ENCODE results near the gene TMEM200A. TPM values are rescaled to one million over a fixed set of nuclear protein-coding genes. Genes with fewer than 3 reads are reported as not detected.
"Not testable (repeated sequence)": the region's sequence is repeated elsewhere in the genome, so short reads cannot be mapped to it uniquely, and the experiment has no call there.

Gene TMEM200A
- 14.3 TPM for polyA plus RNA-seq (2012; ENCODE audit: missing spikeins)

DNA sequence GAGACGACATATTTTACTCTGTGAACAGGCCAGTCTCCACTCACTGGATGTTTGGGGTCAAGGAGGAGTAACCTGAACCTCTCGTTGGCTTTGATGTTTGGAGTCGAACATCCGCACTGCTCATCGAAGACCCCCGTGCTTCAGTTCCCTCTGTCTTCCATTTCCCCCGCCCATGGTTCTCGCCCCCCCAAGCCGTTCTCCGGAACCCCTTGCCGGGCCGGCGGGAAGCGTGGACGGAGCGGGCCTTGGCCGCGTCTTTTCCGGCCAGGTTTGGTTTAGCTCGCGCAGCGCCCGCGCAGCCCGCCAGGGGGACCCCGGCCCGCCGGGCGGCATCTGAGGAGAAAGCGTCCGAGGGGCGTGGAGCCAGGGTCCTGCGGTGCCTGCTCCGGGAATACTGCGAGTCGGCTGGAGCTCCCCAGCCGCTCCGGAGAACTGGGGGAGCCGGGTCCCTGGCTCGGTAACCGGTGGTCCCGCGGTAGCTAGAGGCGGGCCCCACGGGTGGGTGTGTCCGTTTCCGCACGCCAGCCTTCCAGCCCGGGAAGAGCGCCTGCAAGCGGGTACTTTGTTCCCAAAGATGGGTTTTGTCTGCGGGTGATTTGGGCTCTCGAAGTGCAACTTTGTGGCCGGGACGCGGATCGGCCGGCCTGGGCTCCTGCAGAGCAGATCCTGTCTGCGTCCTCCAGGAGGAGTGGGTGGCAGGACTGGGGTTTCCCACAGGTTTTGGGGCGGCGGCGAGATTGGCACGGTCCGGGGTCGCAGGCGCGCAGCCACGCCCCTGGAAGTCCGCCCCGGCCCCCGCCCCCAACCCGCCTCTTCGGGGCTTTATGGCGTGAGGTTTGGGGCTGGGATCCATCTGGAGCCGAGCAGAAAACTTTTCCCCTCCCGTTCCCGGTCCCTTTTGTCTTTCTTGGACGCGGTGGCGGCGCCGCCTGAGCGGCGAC is at the start of gene TMEM200A:
Gene TMEM200A (plus strand): TSS at position 852 of the 941 bp plus-strand sequence. CDS start 74,406 bp downstream, outside the sequence.
- FAIRE-seq (peak; percentile 70), DNase-seq (ENCODE audit: insufficient read length) (peak; percentile 40)
- no peak for TF ChIP-seq POLR2A (IDR thresholded peaks at IDR 0.05; ENCODE audit: low read depth, low read length)
- no peak for TF ChIP-seq POLR2AphosphoS5 (IDR thresholded peaks at IDR 0.05; ENCODE audit: low read depth, low read length)
- no peak for TF ChIP-seq TAF1 (IDR thresholded peaks at IDR 0.05; ENCODE audit: borderline replicate concordance, low read depth, low read length)

DNA sequence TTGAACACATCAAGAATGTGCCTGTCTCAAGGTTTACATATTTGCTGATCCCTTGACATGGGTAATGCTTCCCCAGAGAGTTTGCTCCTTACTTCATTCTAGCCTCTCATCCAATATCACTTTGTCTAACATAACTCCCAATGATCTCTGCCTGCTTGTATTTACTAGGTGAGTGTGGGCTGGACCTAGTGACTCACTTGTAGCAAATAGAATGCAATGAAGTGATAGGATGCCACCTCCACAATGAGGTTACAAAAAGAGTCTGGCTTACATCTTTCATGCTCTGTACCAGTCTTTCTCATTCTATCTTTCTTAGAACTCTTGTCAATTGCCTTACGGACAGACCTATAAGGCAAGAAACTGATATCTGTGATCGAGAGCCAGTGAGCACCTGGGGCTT is 44.9 kb upstream of the TMEM200A start:
- no peak for DNase-seq (ENCODE audit: insufficient read length)
- no peak for TF ChIP-seq TAF1 (IDR thresholded peaks at IDR 0.05; ENCODE audit: borderline replicate concordance, low read depth, low read length)
- TF ChIP-seq POLR2A (IDR thresholded peaks at IDR 0.05; ENCODE audit: low read depth, low read length): no peak
- TF ChIP-seq POLR2AphosphoS5 (IDR thresholded peaks at IDR 0.05; ENCODE audit: low read depth, low read length): no peak
- no peak for FAIRE-seq

DNA sequence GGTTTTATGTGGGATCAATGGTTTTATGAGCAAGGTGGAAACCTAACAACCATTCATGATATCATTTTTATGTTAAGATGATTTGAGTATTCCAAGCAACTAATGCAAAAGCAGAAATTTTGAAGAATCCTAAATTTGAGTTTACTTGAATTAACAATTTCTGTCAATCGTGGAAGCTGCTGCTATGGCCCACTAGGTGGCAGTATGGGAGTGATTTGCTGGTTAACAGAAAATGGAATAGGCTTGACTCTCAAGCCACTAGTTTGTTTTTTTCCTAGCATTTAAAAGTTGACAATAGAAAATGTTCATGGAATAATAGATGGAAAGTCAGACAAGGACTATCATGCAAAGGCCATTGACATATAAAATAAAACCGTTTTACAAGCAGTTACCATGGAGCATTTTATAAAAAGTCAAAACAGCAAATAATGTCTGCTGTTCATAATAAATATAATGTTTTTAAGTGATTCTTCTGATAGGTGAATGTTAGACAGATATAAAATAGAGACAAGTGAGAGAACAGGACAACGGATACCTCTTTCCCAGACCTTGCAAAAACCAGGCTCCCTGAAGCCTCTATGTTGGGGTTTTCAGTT is 43.0 kb upstream of the TMEM200A start:
- TF ChIP-seq POLR2A (IDR thresholded peaks at IDR 0.05; ENCODE audit: low read depth, low read length) (no peak), POLR2AphosphoS5 (IDR thresholded peaks at IDR 0.05; ENCODE audit: low read depth, low read length) (no peak), TAF1 (IDR thresholded peaks at IDR 0.05; ENCODE audit: borderline replicate concordance, low read depth, low read length) (no peak)
- peak; percentile 76 for FAIRE-seq
- DNase-seq (ENCODE audit: insufficient read length): no peak

DNA sequence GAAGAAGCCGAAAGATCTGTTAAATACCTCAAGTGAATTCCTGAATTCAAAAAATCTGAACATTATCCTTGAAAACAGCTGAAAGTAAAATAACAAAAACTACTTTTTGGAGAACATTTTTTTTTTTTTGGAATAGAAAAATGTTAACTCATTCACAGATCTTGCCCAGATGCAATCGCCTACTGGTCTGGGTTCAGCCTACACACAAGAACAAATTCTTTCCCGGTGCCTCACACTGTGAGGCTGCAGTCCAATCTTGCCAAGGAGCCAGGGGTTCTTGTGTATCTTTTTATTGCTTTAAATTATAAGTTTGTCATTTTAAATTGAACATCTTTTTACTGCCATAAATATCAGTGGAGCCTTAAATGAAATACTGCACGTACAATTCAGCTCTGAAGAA is 41.2 kb upstream of the TMEM200A start:
- TF ChIP-seq TAF1 (IDR thresholded peaks at IDR 0.05; ENCODE audit: borderline replicate concordance, low read depth, low read length) (no peak), POLR2A (IDR thresholded peaks at IDR 0.05; ENCODE audit: low read depth, low read length) (no peak), POLR2AphosphoS5 (IDR thresholded peaks at IDR 0.05; ENCODE audit: low read depth, low read length) (no peak)
- FAIRE-seq: no peak
- no peak for DNase-seq (ENCODE audit: insufficient read length)

DNA sequence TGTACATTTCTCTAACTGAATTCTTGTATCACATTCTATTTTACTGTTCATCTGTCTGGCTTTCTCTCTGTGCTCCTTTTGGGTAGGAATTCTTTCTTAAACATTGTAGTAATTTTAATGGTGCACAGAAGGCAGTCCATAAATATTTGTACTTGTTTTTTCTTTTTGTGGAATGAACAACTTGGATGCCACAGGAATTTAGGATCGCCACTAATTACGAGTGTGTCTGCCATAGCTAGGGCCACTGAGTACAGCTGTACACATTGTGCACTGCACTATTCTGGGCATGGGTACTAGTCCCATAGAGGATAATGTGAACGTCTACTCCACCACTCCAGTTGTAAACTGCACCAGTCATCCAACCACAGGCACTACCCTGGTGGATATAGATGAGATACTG is 39.3 kb upstream of the TMEM200A start:
- TF ChIP-seq TAF1 (IDR thresholded peaks at IDR 0.05; ENCODE audit: borderline replicate concordance, low read depth, low read length): no peak
- TF ChIP-seq POLR2AphosphoS5 (IDR thresholded peaks at IDR 0.05; ENCODE audit: low read depth, low read length): no peak
- TF ChIP-seq POLR2A (IDR thresholded peaks at IDR 0.05; ENCODE audit: low read depth, low read length): no peak
- FAIRE-seq (no peak), DNase-seq (ENCODE audit: insufficient read length) (no peak)

DNA sequence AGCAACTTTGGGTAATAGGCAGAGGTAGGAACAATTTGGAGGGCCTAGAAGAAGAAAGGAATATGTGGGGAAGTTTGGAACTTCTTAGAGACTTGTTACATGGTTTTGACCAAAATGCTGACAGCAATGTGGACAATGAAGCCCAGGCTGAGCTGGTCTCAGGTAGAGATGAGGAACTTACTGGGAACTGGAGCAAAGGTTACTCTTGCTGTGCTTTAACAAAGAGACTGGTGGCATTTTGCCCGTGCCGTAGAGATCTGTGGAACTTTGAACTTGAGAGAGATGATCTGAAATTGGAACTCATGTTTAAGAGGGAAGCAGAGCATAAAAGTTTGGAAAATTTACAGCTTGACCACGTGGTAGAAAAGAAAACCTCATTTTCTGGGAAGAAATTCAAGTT is 28.3 kb upstream of the TMEM200A start:
- FAIRE-seq: no peak
- TF ChIP-seq TAF1 (IDR thresholded peaks at IDR 0.05; ENCODE audit: borderline replicate concordance, low read depth, low read length) (no peak), POLR2A (IDR thresholded peaks at IDR 0.05; ENCODE audit: low read depth, low read length) (no peak), POLR2AphosphoS5 (IDR thresholded peaks at IDR 0.05; ENCODE audit: low read depth, low read length) (no peak)

DNA sequence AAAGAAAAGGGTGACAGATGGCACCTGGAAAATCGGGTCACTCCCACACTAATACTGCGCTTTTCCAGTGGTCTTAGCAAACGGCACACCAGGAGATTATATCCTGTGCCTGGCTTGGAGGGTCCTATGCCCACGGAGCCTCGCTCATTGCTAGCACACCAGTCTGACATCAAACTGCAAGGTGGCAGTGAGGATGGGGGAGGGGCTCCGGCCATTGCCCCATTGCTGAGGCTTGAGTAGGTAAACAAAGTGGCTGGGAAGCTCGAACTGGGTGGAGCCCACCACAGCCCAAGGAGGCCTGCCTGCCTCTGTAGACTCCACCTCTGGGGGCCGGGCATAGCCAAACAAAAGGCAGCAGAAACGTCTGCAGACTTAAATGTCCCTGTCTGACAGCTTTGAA is 19.5 kb upstream of the TMEM200A start:
- not testable (repeated sequence) for FAIRE-seq; DNase-seq (ENCODE audit: insufficient read length)

More for the DNA sequence above, 28.3 kb upstream of the TMEM200A start:
- no peak for DNase-seq (ENCODE audit: insufficient read length)

DNA sequence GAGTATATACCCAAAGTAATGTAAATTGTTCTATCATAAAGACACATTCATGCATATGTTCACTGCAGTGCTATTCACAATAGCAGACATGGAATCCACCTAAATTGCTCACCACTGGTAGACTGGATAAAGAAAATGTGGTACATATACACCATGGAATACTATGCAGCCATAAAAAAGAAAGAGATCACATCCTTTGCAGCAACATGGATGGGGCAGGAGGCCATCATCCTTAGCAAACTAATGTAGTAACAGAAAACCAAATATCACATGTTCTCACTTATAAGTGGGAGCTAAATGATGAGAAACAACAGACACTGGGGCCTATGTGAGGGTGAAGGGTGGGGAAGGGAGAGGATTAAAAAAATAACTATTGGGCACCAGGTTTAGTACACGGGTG is 11.5 kb upstream of the TMEM200A start:
- TF ChIP-seq TAF1 (IDR thresholded peaks at IDR 0.05; ENCODE audit: borderline replicate concordance, low read depth, low read length) (no peak), POLR2A (IDR thresholded peaks at IDR 0.05; ENCODE audit: low read depth, low read length) (no peak), POLR2AphosphoS5 (IDR thresholded peaks at IDR 0.05; ENCODE audit: low read depth, low read length) (no peak)
- DNase-seq (ENCODE audit: insufficient read length) (no peak), FAIRE-seq (no peak)

DNA sequence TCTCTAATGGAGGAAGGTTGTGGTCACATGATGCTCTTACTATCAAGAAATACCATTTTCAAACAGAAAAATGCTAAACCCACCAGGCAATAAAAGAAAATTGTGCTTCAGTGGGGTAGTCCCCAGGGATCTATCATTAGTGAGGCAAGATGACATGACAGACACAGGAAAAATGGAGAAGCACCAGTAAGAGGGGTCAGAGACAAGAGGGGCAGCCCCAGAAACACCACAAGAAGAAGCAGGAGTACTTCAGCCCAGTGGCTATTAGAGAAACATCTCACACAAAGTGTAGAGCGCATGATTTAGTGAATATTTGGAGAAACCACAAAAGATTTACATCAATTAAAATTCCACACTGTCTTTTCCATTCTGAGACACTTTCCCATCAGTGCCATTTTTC is 10.2 kb upstream of the TMEM200A start:
- FAIRE-seq: no peak
- no peak for DNase-seq (ENCODE audit: insufficient read length)
- TF ChIP-seq POLR2AphosphoS5 (IDR thresholded peaks at IDR 0.05; ENCODE audit: low read depth, low read length) (no peak), TAF1 (IDR thresholded peaks at IDR 0.05; ENCODE audit: borderline replicate concordance, low read depth, low read length) (no peak), POLR2A (IDR thresholded peaks at IDR 0.05; ENCODE audit: low read depth, low read length) (no peak)

DNA sequence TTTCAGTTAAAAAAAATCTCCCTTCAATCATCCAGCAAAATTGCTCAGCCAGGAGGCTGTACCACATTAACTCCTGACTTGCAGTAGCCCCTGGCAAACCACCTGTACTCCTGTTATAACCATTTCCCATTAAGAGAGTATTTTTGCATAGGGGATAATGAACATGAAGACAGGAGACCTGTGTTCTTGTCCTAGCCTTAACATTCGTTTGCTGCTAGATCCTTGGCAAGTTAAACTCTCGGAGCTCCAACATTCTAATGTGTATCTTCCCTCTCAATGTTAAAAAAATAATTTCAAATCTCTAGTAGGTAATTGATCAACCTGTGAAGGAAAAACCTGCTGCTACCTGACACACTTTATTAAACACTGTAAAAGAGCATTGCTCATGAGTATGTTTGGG is 8.4 kb upstream of the TMEM200A start:
- TF ChIP-seq POLR2A (IDR thresholded peaks at IDR 0.05; ENCODE audit: low read depth, low read length) (no peak), POLR2AphosphoS5 (IDR thresholded peaks at IDR 0.05; ENCODE audit: low read depth, low read length) (no peak), TAF1 (IDR thresholded peaks at IDR 0.05; ENCODE audit: borderline replicate concordance, low read depth, low read length) (no peak)
- DNase-seq (ENCODE audit: insufficient read length) (no peak), FAIRE-seq (no peak)

DNA sequence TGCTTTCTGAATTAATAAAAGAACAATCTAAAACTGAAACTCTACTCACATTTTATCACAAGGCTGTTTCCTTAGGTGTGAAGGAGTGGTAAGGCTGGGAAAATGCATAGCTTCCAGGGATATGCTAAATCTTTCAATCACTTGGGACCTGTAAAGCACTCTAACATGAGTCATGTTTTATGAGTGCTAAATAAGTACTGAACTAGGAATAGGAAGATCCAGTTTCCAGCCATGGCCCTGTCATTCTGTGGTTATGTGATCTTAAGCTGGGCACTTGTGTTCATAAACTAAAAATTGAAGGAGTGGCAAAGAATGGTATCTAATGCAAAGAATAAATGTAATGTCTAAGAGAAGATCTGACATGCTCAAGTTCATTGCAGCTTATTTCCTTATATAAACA is 6.1 kb upstream of the TMEM200A start:
- peak; percentile 57 for FAIRE-seq
- DNase-seq (ENCODE audit: insufficient read length): no peak
- TF ChIP-seq POLR2A (IDR thresholded peaks at IDR 0.05; ENCODE audit: low read depth, low read length) (no peak), POLR2AphosphoS5 (IDR thresholded peaks at IDR 0.05; ENCODE audit: low read depth, low read length) (no peak), TAF1 (IDR thresholded peaks at IDR 0.05; ENCODE audit: borderline replicate concordance, low read depth, low read length) (no peak)

DNA sequence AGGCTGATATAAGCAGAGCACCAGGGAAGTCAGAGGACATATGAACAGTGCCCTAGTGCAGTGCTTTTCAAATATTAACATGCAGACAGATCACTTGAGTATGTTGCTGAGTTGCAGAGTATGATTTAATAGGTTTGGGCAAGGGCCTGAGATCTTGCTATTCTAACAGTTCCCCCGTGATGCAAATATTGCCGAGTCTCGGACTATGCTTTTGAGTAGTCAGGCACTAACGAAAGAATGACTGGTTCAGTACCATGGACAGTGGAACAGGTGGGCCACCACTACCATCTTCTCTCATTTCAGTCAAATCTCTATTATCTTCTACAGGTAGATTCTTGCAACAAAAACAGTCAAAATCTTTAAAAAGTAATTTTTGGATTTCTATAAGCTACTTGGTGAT is 3.7 kb upstream of the TMEM200A start:
- TF ChIP-seq TAF1 (IDR thresholded peaks at IDR 0.05; ENCODE audit: borderline replicate concordance, low read depth, low read length): no peak
- no peak for TF ChIP-seq POLR2AphosphoS5 (IDR thresholded peaks at IDR 0.05; ENCODE audit: low read depth, low read length)
- TF ChIP-seq POLR2A (IDR thresholded peaks at IDR 0.05; ENCODE audit: low read depth, low read length): no peak
- no peak for DNase-seq (ENCODE audit: insufficient read length)
- FAIRE-seq: no peak

Data from GM12892 (cell line).